ENCODE data around the gene RBX1. TPM values are rescaled to one million over a fixed set of nuclear protein-coding genes. Genes with fewer than 3 reads are reported as not detected.

The RBX1 gene
- total RNA-seq, 1 donor from 2014 or later = 78.6 TPM

DNA sequence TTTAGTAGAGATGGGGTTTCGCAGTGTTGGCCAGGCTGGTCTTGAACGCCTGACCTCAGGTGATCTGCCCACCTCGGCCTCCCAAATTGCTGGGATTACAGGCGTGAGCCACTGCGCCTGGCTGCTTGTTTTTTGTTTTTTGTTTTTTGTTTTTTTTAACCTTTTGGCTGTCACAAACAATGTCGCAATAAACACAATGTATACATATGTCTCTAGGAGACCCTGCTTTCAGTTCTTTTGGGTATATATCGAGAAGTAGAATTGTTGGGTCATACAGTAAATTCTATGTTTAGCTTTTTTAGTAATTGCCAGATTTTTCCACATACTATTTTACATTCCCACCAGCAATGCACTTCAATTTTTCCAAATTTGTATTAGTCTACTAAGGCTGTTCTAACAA, 28.0 kb downstream of the RBX1 start:
- ATAC-seq (ENCODE audit: low read depth) (no peak), DNase-seq (no peak)
- Mint-ChIP-seq H3K4me3 (no peak overlapping the region), H3K36me3 (ENCODE audit: low read depth) (no peaks in the 10 kb centered on the region), H3K9me3 (no peaks in the 10 kb centered on the region), H3K27me3 (no peaks in the 10 kb centered on the region), H3K27ac (no peak overlapping the region), H3K4me1 (peaks cover 16% of the 10 kb centered on the region)
- TF ChIP-seq, protein P1, sequence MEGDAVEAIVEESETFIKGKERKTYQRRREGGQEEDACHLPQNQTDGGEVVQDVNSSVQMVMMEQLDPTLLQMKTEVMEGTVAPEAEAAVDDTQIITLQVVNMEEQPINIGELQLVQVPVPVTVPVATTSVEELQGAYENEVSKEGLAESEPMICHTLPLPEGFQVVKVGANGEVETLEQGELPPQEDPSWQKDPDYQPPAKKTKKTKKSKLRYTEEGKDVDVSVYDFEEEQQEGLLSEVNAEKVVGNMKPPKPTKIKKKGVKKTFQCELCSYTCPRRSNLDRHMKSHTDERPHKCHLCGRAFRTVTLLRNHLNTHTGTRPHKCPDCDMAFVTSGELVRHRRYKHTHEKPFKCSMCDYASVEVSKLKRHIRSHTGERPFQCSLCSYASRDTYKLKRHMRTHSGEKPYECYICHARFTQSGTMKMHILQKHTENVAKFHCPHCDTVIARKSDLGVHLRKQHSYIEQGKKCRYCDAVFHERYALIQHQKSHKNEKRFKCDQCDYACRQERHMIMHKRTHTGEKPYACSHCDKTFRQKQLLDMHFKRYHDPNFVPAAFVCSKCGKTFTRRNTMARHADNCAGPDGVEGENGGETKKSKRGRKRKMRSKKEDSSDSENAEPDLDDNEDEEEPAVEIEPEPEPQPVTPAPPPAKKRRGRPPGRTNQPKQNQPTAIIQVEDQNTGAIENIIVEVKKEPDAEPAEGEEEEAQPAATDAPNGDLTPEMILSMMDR (IDR thresholded peaks at IDR 0.05) = no peak
- POLR2A ChIA-PET = no interaction called here
- CTCF ChIA-PET = no interaction called here
- intact Hi-C loops (cut with micrococcal nuclease) = no loop called here

DNA sequence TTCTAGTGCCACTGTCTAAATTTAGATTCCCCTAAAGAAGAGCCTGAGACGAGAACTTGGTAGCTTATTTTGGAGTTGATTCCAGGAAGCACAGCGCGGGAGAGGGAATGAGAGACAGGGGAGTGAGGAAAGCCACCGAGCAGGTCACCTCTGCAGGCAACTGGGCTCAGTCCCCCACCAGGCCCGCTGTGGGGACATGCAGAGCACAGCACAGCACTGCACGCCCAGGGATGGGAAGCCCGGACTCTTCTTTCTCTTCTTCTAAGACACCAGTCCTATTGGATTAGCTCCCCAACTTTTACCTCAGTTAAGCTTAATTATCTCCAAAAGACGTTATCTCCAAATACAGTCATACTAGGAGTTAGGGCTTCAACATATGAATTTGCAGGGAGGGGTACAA, 28.7 kb downstream of the RBX1 start:
- Mint-ChIP-seq H3K36me3 (ENCODE audit: low read depth) (no peaks in the 10 kb centered on the region), H3K4me3 (no peak overlapping the region), H3K9me3 (no peaks in the 10 kb centered on the region), H3K4me1 (peaks cover 16% of the 10 kb centered on the region), H3K27ac (no peak overlapping the region), H3K27me3 (no peaks in the 10 kb centered on the region)
- intact Hi-C loops (cut with micrococcal nuclease) = no loop called here
- POLR2A ChIA-PET = interaction anchor here (0.8 kb wide), 1 partner anchor 94 kb away, joined by 4 read pairs; no protein-coding TSS in a partner anchor
- TF ChIP-seq, protein P1 (IDR thresholded peaks at IDR 0.05) = no peak
- CTCF ChIA-PET = no interaction called here
- ATAC-seq (ENCODE audit: low read depth) (no peak), DNase-seq (no peak)

DNA sequence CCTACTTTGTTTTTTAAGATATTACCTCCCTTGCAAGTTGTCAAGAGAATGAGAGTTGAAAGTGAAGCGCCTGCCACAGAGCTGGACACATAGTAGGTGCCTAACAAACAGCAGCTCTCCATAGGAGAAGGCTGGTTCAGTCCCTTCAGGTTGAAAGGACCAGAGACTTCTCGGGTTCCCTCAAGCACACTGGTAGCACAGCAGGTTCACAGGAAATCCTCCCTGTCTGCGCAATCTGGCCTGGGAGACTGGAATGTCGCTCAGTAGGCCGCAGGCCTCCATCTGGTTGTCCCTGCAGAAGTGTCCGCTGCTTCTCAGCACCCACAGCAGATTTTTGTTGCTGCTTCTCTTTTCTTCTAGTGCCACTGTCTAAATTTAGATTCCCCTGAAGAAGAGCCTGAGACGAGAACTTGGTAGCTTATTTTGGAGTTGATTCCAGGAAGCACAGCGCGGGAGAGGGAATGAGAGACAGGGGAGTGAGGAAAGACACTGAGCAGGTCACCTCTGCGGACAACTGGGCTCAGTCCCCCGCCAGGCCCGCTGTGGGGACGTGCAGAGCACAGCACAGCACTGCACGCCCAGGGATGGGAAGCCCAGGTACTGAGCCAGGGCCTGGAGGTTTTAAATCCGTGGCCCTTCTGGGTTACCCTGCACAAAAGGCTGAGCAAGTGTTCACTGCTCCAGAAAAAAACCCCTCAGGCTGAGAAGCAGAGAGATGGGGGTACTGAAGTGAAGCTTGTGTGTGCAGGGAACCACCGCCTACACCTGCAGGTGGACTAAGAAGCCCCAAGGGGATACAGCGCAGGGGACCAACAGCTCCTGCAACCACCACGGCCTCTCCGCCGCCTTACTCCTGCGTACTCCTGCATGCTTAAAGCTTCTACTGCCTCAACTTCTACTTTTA, 31.6 kb downstream of the RBX1 start:
- Mint-ChIP-seq H3K4me1 (peaks cover 16% of the 10 kb centered on the region), H3K4me3 (peak overlapping the region; percentile 50), H3K36me3 (ENCODE audit: low read depth) (no peaks in the 10 kb centered on the region), H3K9me3 (no peaks in the 10 kb centered on the region), H3K27me3 (no peaks in the 10 kb centered on the region), H3K27ac (no peak overlapping the region)
- intact Hi-C loops (cut with micrococcal nuclease) = no loop called here
- ChIA-PET POLR2A (interaction anchor here (0.6 to 1.3 kb wide), 7 partner anchors 16 to 664 kb away, joined by 3 to 15 read pairs (median 6); partner anchors contain the start of genes EP300 and RBX1), CTCF (interaction anchor here (0.9 kb wide), 2 partner anchors 40 to 57 kb away, joined by 3 read pairs; no protein-coding TSS in a partner anchor)
- TF ChIP-seq, protein P1 (IDR thresholded peaks at IDR 0.05) = no peak
- ATAC-seq (ENCODE audit: low read depth) (peak; percentile 99), DNase-seq (peak; percentile 31)

DNA sequence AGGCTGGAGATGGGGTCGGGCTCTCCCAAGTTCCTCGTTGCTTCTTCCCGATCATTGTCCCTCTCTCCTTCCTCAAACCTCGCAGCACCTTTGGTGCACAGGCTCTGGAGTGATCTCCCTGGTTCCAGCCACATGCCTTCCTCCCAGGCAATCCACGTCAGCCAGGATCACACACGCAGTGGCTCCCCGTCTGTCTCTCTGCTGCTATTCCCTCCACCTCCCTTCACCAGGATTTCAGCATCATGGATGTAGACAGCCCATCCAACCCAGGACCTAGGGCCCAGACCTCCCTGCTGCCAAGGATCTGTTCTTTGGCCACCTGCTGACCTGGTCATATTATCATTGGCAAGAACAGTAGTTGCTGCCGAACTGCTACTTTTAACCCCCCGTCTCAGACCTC, 40.1 kb downstream of the RBX1 start:
- TF ChIP-seq, protein P1 (IDR thresholded peaks at IDR 0.05) = no peak
- Mint-ChIP-seq H3K27ac (no peak overlapping the region), H3K4me3 (no peak overlapping the region), H3K27me3 (peaks cover 22% of the 10 kb centered on the region), H3K36me3 (ENCODE audit: low read depth) (no peaks in the 10 kb centered on the region), H3K9me3 (no peaks in the 10 kb centered on the region), H3K4me1 (no peaks in the 10 kb centered on the region)
- no peak for DNase-seq
- POLR2A ChIA-PET = no interaction called here
- intact Hi-C loops (cut with micrococcal nuclease) = no loop called here
- CTCF ChIA-PET = no interaction called here
- ATAC-seq (ENCODE audit: low read depth) = no peak

DNA sequence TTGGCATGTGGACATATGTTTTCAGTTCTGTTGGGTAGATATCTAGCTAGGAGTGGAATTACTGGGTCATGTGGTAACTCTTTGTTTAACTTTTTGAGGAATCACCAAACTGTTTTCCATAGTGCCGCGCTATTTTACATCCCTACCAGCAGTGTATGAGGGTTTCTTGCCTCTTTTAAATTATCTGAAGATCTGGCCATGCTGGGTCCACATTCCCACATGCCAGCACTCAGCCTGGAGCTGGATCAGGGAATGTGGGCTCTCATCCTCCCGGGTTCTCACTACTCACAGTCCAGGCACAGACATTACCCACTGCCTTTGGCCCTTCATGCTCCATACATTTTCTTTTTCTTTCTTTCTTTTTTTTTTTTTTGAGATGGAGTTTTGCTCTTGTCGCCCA, 44.6 kb downstream of the RBX1 start:
- no peak overlapping the region for H3K4me3 Mint-ChIP-seq
- TF ChIP-seq, protein P1 (IDR thresholded peaks at IDR 0.05) = no peak
- H3K36me3 Mint-ChIP-seq (ENCODE audit: low read depth) = no peaks in the 10 kb centered on the region
- peaks cover 19% of the 10 kb centered on the region for H3K27me3 Mint-ChIP-seq
- CTCF ChIA-PET = interaction anchor here (0.6 kb wide), 1 partner anchor 207 kb away, joined by 3 read pairs; no protein-coding TSS in a partner anchor
- no peaks in the 10 kb centered on the region for H3K4me1 Mint-ChIP-seq
- ATAC-seq (ENCODE audit: low read depth) (no peak), DNase-seq (no peak)
- POLR2A ChIA-PET = interaction anchor here (0.8 to 1.7 kb wide), 2 partner anchors 44 to 74 kb away, joined by 3 to 5 read pairs; partner anchors contain the start of gene RBX1
- intact Hi-C loops (cut with micrococcal nuclease) = no loop called here
- no peak overlapping the region for H3K27ac Mint-ChIP-seq
- H3K9me3 Mint-ChIP-seq = no peaks in the 10 kb centered on the region

Data from activated B cell treated with CpG ODN at 0.5 μM for 24 hours (primary cell).